SK-MEL-5 (cell line): ENCODE results near the gene NTRK3. TPM values are rescaled to one million over a fixed set of nuclear protein-coding genes. Genes with fewer than 3 reads are reported as not detected.
"Not testable (repeated sequence)": the region's sequence is repeated elsewhere in the genome, so short reads cannot be mapped to it uniquely, and the experiment has no call there.

Experiments
- DNase-seq: peaks from one replicate; pipeline ENCODE4 v3.0.0-alpha.2; 2016; ENCODE audit warnings: low read depth, low spot score
- in situ Hi-C: cut with HindIII; loops from 2 replicates; pipeline ENCODE4 v1.10.0; 2016; ENCODE audit warnings: low sequenced_read_pairs, high pct_unique_total_duplicates, low pct_unique_long_range_greater_than_20kb
- total RNA-seq: library from RNA; depleted of rRNA; stranded (reverse); fragments of >200 nt; shearing (Covaris generic); gene quantifications from 2 replicates; pipeline ENCODE4 v1.2.3, GENCODE V29; 2014

Gene NTRK3
- total RNA-seq, 1 experiment from 2014 or later, result not detected

DNA sequence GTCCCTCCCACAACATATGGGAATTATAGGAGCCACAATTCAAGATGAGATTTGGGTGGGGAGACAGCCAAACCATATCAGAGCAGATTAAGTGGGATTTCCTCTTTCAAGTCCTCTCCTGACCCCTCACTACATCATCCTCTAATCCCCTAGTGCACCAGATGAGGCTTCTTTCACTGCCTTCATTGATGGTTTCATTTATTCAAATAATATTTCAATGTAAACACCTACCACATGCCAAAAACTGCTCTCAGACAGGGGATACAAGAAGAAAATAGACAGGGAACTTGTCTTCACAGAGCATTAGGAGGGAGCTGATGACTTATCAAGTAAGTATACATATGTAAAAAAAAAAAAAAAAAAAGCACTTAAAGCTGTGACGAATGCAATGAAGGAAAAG, 180.2 kb downstream of the NTRK3 start:
- no peak for DNase-seq
- in situ Hi-C loops, result no loop called here

DNA sequence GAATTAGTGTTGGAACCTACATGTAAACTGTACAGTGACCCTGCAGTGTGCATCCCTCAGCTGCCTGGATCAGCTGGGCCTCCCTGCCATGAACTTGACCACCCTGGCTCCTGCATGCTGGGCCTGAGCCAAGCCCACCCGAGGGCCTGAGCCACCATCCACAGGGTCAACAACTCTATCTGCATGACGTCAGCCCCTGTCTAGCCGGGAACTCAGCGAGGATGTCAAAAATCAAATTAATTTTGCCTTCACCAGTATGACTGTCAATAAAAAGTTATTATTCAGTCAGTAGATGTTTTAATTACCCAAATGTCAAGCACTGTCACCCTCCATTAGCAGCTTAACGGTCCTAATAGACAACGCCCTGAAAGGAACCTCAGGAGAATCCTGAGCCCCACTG, 181.4 kb downstream of the NTRK3 start:
- DNase-seq, result no peak
- in situ Hi-C loops, result no loop called here

DNA sequence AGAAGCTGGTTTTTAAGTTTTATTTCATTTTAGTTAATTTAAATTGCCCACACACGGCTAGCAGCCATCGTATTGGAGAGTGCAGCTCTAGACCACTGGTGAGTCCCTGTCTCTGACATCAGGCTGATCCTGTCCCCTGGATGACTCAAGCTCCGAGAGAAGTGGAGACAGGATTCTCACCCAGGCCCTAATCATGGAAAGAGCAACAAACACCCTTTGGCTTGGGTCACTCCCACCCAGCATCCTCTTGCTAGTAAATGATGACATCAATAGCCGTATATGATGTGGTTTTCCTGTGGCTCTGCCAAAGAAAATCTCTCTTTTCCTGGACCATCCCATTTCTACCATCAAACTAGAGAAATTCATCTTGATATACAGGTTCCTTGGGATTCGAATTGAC, 182.2 kb downstream of the NTRK3 start:
- no peak for DNase-seq
- in situ Hi-C loops, result no loop called here

DNA sequence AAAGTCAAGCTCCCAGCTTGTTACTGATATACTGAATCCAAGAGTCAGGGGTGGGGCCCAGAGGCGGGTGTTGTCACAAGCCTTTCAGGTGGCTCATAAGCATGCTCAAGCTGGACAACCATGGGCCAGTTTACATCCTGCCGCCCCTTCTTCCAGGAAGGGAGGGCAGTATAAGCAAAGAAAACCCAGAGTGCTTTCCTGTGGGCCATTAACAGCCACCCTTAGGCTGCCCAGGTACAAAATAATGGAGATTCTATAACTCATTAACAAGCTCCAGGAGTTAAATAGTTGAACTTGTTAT, 183.2 kb downstream of the NTRK3 start:
- DNase-seq, result no peak
- in situ Hi-C loops, result no loop called here

DNA sequence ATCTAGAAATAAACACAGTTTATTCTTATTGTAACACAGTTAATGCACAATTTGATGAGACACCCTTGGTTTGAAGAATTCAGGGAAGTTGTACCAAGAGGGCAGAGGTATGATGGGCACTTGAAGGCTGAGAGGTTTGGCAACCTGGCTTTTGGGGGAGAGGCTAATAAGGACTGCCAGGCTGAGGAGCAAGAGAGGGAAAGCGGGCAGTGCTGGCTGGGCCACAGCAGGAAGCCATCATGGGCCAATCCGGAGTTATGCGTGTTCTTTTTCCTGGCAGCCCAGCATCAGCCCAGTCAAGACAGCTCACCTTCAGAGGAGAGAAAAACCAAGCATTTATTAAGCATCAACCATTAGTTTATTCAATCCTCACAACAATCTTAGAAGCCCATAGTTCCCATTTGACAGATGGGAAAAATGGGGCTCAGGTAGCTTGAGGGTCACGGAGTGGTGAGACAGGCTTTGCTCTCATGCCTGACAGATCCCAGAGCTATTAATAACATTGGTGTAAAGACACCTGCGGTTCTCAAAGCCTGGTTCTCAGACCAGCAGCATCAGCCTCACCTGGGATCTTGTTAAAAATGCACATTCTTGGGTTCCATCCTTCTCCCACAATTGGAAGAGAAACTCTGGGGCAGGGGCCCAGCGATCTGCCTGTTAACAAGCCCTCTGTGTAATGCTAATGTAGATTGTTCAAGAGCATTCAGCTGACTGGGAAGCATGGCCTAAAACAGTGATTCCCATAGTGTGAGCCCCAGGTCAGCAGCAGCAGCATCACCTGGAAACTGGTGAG, 183.7 kb downstream of the NTRK3 start:
- DNase-seq, result no peak
- in situ Hi-C loops, result no loop called here

DNA sequence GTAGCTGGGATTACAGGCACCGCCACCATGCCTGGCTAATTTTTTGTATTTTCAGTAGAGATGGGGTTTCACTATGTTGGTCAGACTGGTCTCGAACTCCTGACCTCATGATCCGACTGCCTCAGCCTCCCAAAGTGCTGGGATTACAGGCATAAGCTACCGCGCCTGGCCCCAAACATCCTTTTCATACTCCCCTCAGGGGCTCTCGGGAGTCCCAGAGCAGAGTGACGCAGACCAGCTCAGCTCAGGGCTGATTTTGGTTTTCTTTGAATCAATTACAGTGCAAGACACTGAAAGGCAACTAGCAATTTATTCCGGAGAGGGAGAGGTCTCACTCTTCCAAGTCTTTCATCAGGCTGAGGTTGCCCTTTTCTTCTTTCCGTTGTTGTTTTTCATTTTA, 184.4 kb downstream of the NTRK3 start:
- in situ Hi-C loops, DNase-seq: not testable (repeated sequence)

DNA sequence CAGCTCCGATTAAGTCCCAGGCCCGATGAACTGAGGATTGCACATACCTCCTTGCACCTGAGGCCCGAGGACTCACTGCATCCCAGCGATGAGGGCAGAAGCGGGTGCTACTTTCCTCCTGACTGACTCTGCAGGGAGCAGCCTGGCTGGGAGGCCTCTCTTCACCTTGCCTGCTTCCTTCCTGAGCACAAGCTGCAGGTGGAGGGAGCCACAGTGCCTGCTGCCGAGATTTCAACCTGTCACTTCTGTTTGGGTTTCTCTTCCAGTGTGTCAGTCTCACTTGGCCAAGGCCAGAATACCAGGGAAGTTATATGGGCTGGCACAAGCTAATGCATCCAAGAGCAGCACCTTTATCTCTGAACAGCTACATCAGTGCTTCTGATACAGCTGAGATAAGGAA, 185.4 kb downstream of the NTRK3 start:
- no peak for DNase-seq
- in situ Hi-C loops, result no loop called here

DNA sequence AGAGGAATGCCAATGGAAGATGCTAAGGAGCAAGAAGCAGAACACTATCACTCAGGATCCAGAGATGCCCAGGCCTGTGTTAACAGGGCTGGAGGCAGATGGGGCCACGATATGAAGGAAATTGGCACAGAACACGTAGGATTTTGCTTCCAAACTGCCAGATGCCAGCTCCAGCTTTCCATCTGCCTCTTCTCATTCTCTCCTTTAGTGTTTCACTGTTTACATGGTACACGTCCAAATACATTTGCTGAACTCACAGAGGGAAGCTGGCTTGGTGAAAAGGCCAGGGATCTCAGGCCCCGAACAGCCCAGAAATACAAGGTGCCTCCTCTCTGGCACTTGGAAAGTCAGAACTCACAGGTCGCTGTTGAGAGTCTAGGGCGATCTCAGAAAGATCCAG, 187.0 kb downstream of the NTRK3 start:
- DNase-seq, result no peak
- in situ Hi-C loops, result no loop called here

DNA sequence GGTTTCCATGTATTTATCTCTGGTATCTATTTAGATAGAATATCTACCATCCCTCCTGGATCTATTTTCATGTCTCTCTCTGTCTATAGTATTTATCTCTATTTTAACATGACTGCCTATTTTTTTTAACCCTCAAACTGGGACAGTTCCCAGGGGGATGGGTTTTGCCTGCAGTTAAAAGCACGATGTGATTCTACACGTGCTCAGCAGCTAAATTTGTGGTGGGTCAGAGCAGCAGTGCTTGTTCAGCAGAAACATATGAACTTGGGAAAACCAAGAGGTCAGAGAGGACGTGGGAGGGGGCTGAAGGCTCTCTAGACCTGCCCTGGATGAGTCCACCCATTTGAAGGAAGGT, 189.2 kb downstream of the NTRK3 start:
- DNase-seq, result no peak
- in situ Hi-C loops, result no loop called here

DNA sequence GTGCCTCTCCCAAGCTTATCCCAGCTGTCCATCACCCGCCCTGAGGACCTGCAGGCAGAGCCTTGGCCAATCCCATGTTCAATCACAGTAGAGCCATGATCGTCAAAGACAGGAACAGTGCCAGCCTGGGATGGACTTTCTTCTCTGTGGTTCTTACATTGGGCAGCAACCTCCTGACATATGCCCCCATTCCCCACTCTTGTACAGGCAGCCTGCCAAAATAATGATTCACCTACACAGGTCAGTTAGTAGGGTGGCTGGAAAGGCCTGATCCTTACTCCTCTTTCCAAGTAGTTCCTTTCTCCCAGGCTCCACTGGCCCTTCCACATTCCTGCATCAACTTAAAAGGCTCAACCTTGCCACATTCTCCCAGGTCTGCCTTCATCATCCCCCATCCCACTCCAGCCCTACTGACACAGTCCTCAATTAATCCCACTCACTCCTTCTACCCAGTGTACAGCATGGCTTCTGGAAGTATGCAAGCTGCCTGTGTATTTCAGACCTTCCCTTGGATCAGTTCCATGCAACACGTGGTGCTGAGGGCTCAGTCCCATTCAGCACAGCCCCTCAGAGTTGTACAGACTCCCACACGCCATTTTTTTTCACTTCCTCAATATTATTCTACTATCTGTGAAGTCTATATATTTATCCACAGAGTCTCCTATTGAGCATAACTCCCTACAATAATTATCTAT, 189.8 kb downstream of the NTRK3 start:
- in situ Hi-C loops, result no loop called here
- DNase-seq, result no peak

DNA sequence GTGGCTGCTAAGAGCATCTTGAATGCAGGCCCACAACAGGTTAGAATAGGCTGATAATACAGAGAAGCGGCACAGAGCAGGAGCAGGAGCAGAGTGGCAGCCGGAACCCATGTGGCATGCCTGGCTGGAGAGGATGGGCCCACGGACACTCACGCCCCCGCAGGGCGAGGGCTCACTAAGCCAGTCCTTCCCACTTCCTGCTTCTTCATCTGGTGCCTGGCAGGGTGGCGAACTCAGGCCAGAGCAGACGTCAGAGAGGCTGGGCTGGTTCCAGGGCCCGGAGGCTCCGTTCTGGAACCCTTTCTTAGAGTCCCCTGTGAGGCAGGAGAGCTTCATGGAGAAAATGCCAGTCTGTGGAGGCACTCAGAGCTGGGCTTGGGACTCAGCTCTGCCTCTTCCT, 195.1 kb downstream of the NTRK3 start:
- no peak for DNase-seq
- in situ Hi-C loops, result no loop called here

DNA sequence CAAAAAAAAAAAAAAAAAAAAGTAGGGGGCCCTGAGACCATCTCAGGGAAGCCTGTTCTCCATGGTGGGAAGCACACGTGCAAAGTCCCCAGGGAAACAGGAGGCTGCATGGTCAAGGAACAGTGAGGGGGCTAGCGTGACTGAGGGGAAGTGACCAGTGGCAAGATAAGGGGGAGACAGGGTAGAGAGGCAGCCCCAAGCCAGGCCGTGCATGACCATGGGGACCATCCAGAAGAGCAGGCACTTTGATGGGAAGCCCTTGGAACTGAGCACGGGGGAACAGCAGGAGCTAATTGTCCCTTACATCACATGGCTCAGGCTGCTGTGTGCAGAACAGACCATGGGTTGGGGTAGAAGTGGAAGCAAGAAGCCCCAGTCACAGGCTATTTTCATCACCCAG, 196.2 kb downstream of the NTRK3 start:
- DNase-seq, result no peak
- in situ Hi-C loops, result no loop called here

DNA sequence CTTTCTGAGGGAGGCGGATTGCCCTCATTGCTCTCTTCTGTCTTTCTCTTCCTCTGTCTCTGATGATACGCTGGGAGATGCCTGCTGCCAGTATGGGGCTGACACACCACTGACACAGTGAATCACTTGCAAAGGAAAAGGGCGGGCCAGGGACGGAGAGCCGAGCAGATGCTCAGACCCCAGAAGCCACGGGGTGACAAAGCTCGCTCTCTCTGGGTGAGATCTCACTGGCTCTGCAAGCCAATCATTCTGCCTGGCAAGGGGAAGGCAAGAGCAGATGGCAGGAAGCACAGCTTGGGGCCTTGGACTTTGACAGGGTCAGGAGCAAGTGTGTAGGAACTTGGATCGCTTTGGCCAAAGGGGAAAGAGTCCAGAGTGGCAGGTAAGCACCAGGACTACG, 198.7 kb downstream of the NTRK3 start:
- in situ Hi-C loops, result no loop called here
- DNase-seq, result no peak

DNA sequence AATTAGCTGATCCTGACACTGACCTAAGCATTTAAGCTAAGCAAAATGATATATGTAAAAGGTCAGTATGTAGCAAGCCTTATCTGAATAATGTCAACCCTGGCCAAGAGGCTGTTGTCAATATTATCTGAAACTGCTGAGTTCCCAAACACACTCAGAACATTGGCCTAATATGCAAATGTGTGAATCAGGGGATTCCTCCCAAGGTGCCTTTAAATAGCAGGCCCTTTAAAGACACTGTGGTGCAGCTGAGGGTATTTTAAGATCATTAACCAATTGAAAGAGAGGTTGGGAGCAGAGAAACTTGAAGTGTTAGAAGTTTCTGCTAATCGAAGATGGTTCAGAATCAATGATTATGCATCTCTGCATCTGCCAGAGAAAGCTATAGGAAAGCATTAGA, 207.0 kb downstream of the NTRK3 start:
- in situ Hi-C loops, result no loop called here
- no peak for DNase-seq

DNA sequence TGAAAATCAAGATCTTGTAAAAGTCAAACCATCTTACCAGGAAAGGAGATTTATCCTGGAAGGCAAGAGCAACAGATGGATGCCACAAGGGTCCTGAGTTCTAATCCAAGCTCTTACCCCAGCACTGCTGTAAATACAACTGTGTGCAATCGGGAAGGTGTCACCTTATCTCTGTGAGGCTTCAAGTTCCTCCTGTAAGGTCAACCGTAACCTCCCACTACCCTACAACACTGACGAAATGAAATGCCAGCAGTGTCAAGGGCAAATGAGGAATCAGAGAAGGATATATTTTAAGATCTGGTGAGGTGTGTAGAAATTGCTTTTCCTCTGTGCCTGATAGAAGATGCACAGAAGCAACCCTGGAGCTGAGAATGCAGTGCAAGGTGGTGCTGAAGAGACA, 207.8 kb downstream of the NTRK3 start:
- DNase-seq, result no peak
- in situ Hi-C loops, result no loop called here

DNA sequence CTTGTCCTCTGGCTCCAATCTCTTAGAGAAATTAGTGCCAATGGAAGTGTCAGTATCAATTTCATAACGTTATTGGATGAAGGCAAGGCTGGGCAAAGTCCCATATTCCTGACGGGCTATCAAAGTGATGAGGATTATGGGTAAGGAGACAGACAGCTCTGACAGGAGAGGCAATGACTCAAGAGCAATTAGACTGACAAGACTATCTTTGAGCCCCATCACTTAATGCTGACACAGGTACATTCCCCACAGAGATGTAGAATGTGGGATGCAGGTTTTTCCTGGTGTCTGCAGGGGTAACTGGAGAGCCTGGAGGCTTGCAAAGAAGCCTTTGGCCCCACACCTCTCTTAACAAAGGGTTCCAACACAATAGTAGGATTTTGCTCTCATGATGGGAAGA, 208.3 kb downstream of the NTRK3 start:
- in situ Hi-C loops, result no loop called here

DNA sequence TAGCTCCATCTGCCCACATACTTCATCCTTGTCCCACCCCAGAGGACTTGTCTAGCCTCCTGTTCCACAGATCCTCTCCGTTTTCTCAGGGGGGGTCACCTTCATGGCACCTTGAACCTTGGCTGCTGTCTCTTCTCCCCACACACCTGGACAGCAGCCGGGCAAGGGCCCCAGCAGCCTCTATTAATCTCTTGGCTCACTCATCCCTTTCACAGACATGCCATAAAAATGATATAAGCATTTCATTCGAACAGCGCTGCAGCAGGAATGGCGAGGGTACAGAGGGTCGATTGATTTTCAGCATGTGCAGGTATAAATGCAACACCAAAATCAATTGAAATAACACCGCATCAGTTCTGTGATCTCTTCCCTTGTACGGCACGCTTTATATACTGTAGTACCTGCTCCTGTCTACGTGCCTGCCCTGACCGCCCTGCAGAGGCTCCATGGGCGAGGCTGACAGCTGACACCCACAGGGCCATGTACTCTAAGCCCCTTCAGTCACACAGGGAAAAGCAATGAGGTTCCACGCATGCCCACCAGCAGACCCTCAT, 209.9 kb downstream of the NTRK3 start:
- in situ Hi-C loops, result no loop called here
- DNase-seq, result no peak

More for the DNA sequence above, 208.3 kb downstream of the NTRK3 start:
- DNase-seq, result no peak

DNA sequence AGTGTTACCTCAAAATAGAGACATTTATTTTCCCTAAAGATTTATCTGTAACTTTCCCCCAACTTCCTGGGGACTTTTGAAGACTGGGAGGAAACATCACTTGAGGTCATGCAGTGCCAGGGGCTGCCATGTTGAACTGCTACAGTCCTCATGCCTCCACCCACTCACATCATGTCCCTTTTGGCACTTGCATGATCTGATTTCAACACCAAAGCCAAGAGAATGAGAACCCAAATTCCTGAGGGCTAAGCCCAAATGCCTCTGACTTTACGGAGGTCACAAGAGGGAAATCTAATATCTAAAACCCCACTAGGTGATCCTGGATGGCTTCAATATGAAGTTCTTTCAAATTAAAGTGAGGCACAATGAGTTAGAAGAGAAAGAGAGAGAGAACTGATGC, 213.1 kb downstream of the NTRK3 start:
- no peak for DNase-seq
- in situ Hi-C loops, result no loop called here

DNA sequence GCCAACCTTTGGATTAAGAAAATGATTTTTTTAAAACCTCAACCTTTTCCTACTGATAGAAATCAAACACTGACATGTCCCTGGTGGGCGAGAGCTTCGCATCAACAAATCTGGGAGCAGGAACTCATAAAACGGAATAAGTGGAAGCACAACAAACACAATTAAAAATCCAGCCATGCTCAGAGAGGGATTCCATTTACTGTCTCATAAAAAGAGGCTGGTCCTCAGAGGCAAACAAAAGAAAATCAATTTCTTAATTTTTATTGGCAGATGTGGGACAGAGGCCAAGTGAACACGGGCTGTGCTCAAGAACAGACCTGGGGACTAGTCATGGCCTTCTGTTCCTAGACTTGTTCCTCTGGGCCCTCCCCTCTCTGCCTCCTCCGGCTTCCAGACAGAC, 214.5 kb downstream of the NTRK3 start:
- in situ Hi-C loops, result no loop called here

More for the DNA sequence above, 214.5 kb downstream of the NTRK3 start:
- DNase-seq, result no peak
